Measurements from ENCODE around the gene AP3D1. TPM values are rescaled to one million over a fixed set of nuclear protein-coding genes. Genes with fewer than 3 reads are reported as not detected.
A peak's percentile ranks its signal among the peaks of the same experiment; 100 is the strongest.
"Not testable (repeated sequence)": the region's sequence is repeated elsewhere in the genome, so short reads cannot be mapped to it uniquely, and the experiment has no call there.

Gene AP3D1
- 110 TPM for polyA plus RNA-seq (ENCODE audit: insufficient read length)
- long read RNA-seq, donor 1, full-length matches to known transcripts = 5 of 20 reads
- long read RNA-seq, donor 1, partial matches to known transcripts = 15 of 20 reads
- long read RNA-seq, donor 1, other reads (novel, unspliced or antisense) = 0 of 20 reads
- long read RNA-seq, donor 2 = 0 reads
- long read RNA-seq, donor 3, full-length matches to known transcripts = 4 of 4 reads
- long read RNA-seq, donor 3, partial matches to known transcripts = 0 of 4 reads
- long read RNA-seq, donor 3, other reads (novel, unspliced or antisense) = 0 of 4 reads
- long read RNA-seq, donor 4, partial matches to known transcripts = 0 of 1 reads
- long read RNA-seq, donor 4, other reads (novel, unspliced or antisense) = 0 of 1 reads
- long read RNA-seq, donor 5, full-length matches to known transcripts = 4 of 64 reads
- long read RNA-seq, donor 5, partial matches to known transcripts = 29 of 64 reads
- long read RNA-seq, donor 5, other reads (novel, unspliced or antisense) = 31 of 64 reads
- long read RNA-seq, donor 6, partial matches to known transcripts = 5 of 9 reads
- long read RNA-seq, donor 6, other reads (novel, unspliced or antisense) = 0 of 9 reads
- long read RNA-seq, donor 7, full-length matches to known transcripts = 5 of 12 reads
- long read RNA-seq, donor 7, partial matches to known transcripts = 7 of 12 reads
- long read RNA-seq, donor 7, other reads (novel, unspliced or antisense) = 0 of 12 reads
- long read RNA-seq, donor 8, partial matches to known transcripts = 0 of 1 reads
- long read RNA-seq, donor 8, other reads (novel, unspliced or antisense) = 0 of 1 reads

DNA sequence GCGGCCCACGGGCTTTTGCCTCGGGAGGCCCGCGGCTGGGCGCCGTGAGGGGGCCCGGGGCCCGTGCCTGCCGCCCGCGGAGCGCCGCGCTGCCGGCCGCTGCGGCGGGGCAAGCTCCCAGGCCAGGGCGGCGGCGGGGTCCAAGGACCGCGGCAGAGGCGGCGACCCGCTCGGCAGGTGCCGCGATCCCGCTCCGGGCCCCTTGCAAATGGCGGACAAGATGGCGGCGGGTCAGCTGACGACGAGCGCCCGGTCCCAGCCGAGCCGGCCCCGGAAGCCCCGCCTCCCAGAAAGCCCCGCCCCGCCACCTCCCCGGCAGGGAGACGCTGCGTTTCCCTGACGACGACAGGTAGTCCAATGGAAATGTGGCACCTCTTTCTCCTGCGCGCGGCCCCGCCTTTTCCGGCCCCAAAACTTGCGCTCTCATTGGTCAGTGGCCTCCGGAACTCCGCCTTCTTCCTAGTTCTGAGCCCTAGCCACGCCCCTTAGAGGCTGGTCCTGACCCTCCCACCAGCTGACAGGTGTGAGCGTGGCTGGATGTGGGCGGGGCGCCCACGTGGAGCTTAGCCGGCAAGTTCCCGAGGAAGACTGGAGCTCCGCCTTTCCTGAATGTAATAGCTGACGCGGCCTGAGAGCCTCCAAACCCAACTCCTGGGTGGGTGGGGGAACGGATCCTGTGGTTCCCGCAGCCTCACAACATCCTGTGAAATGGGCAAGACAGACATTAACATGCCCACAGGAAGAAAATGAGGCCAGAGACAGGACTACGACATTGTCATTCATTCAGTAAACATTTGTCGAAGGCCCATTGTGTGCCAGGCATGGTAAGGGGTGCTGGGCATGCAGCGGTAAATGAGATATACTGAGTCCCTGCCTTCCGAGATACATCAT, at the start of gene AP3D1:
Gene AP3D1, minus strand, starts transcription at position 228 of the 891 bp plus-strand sequence. CDS start 232 bp downstream, outside the sequence.
- DNase-seq = peak; percentile 99

DNA sequence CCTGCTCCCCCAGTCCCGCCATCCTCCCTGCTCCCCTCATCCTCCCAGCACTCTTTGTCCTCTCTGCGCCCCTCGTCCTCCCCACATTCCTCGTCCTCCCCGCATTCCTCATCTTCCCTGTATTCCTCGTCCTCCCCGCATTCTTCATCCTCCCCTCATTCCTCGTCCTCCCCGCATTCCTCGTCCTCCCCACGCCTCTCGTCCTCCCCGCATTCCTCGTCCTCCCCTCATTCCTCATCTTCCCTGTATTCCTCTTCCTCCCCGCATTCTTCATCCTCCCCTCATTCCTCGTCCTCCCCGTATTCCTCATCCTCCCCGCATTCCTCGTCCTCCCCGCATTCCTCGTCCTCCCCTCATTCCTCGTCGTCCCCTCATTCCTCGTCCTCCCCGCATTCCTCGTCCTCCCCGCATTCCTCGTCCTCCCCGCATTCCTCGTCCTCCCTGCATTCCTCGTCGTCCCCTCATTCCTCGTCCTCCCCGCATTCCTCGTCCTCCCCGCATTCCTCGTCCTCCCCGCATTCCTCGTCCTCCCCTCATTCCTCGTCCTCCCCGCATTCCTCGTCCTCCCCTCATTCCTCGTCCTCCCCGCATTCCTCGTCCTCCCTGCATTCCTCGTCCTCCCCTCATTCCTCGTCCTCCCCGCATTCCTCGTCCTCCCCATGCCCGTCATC, 49.4 kb upstream of the AP3D1 start:
- not testable (repeated sequence) for DNase-seq

DNA sequence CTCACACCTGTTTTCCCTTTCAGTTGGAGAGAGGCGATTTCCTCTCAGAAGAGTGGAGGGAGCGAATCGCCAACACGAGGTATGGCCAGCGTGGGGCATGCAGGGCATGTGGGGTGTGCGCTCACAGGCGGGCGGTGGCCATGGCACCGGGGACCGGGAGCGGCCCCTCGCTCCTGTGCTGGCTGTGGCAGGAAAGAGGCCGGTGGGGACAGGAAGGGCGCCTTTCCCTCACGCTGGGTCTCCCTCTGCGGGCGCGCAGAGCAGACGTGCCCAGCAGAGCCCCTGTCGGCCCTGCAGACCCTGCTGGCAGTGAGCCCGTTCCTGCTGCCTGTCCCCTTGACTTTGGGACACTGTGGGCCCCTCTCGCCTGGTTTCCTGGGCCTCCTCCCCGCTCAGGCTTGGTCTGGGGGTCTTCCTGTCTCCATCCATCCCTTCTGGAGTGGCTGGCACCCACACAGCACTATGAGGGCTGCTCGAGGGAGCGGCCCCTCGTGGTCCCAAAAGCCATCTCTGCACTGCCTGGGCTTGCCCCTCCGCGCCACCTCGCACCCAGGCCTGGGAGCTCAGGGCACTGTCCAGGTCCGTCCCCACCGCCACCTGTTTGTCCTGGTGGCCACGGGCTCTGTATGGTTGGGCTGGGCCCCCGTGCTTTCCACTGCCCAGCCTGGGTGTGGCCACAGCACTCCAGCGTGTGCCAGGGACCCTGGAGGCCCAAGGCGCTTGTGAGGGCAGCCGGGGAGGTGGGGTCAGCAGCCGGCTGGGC, 48.7 kb upstream of the AP3D1 start:
- DNase-seq = no peak

DNA sequence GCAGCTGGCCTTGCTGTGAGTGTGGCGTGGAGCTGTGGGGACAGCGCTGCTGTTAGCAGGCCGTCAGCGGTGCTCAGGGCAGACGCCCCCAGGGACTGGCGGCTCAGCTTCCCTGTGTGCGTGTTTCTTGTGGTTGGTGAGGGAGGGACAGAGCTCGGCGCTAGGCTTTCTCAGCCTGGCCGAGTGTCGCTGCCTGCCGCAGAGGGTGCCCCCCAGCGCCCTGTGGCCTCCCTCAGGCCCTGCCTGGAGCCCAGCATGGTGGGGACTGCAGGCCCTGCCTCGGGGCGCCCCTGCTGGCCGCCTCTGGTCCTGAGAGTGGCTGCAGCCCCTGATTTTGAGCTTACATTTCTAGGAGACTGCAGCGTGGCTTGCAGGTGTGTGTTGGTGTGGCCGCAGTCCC, 47.8 kb upstream of the AP3D1 start:
- DNase-seq = no peak

GRCh38 chr19:2198317-2198716, 47.0 kb upstream of the AP3D1 start:
- DNase-seq = no peak

- DNase-seq = no peak
Measured at GRCh38 chr19:2197270-2197669, 45.9 kb upstream of the AP3D1 start.

- DNase-seq = no peak
Measured at GRCh38 chr19:2195914-2196313, 44.5 kb upstream of the AP3D1 start.

DNA sequence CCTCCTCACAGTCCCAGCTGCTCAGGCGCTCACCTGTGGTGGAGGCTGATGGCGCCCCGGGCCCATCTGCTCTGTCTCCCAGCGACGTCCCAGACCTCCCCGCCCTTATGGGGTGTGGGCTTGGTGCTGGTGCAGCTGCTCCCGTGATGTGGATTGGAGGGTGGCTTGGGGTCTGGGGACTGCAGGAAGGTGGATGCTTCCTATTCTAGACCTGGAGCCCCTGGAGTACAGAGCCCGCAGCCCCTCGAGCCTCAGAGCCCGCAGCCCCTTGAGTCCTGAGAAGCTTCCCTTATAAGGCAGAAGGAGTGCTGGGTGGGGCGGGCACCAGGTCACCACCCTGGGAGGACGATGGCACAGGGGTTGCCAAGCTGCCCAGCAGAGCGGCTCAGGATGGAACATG, 44.0 kb upstream of the AP3D1 start:
- DNase-seq = no peak

DNA sequence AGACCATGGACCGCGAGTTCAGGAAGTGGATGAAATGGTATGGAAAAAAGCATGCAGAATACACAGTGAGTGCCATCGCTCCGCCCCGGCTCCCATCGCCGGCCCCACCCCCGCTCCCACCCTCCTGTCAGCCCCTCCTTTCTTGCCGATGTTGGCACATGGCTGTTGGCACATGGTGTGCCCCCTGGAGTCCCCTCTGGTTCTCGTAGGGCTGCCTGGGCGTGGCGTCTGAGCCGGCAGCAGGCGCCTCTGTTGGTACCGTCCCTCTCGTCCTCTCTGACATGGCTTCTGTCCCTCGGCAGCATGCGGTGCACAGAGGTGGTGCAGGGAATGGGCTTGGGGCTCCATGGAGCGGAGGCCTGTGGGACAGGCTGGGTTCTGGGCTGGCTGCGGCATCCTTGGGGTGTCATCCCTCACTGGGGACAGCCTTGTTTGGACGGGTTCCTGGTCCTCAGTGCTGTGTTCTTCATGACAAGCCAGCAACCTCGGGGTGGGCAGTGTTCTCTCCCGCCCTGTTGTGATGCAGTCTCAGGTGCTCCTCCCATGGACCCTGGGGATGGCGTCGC, 43.2 kb upstream of the AP3D1 start:
- no peak for DNase-seq

DNA sequence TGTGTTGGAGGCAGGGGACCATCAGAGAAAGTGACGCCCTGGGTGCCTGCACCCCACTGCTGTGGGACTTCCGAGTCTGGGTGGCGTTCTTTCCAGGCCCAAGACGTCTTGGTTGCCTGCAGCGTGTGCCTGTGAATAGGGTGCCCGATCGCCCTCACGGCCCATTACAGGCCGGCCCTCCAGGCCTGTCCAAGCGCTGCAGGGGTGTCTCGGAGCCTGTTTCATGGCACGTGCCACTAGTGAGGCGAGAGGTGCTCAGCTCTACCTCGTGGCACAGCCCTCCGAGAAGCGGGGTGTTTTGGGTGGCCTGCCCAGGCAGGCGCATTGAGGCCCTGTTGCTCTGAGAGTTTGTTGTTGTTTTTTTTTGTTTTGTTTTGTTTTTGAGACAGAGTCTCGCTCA, 42.4 kb upstream of the AP3D1 start:
- DNase-seq = no peak

DNA sequence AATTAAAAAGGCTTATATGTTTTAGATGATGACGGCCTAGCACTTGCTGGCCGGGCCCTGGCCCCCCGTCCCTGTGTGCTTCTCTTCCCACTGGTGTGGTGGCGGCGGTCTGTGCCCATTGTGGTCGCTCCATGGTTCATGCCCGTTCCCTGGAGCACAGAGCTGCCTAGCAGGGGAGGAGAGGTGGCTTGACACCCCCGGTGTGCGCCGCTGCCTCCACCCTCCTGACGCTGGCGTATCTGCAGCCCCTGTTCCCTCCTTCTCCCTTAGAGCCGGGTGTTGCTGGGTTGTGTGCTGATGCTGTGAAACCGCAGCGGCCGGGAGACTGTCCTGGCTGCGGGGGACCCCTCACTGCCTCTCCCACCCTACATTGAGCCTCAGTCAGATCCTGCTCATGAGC, 41.5 kb upstream of the AP3D1 start:
- no peak for DNase-seq

- no peak for DNase-seq
Measured at GRCh38 chr19:2191456-2192310, 40.3 kb upstream of the AP3D1 start.

DNA sequence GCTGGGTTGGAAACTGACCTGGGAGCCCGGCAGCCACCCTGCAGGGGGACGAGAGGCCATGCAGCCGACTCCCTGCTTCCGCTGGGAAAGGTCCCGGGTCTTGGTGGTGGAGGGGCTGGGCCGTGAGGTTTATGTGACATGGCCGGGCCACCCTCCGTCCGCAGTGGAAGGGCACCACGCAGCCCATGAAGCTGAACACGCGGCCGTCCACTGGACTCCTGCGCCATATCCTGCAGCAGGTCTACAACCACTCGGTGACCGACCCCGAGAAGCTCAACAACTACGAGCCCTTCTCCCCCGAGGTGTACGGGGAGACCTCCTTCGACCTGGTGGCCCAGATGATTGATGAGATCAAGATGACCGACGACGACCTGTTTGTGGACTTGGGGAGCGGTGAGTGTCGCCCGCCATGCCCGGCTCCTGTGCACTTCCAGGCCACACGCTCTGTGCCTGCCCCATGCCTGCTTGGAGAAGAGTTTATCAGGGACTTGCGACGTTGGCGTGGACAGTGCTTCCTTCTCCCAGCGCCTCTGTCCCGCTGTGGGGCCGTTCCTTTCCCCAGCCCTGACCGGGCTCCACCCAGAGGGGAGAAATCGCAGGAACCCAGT, 39.6 kb upstream of the AP3D1 start:
- no peak for DNase-seq

DNA sequence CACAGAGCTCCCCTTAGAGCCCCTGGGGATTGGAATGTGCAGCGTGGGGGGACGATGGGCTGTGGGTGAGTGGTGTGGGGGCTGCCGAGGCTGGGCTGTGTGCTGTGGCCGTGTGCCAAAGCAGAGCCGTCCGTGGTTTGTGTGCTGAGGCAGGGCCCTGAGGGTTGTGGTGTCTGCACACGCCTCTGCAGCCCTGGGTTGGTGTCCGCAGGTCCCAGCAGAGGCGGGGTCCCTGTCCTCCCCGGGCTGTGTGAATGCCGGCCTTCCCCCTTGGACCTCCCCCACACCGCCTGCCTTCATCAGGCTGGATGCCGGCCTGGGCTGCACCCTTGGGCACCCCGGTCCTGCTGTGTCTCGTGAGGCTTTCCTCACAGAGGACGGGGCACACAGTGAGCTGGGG, 38.5 kb upstream of the AP3D1 start:
- DNase-seq = no peak

DNA sequence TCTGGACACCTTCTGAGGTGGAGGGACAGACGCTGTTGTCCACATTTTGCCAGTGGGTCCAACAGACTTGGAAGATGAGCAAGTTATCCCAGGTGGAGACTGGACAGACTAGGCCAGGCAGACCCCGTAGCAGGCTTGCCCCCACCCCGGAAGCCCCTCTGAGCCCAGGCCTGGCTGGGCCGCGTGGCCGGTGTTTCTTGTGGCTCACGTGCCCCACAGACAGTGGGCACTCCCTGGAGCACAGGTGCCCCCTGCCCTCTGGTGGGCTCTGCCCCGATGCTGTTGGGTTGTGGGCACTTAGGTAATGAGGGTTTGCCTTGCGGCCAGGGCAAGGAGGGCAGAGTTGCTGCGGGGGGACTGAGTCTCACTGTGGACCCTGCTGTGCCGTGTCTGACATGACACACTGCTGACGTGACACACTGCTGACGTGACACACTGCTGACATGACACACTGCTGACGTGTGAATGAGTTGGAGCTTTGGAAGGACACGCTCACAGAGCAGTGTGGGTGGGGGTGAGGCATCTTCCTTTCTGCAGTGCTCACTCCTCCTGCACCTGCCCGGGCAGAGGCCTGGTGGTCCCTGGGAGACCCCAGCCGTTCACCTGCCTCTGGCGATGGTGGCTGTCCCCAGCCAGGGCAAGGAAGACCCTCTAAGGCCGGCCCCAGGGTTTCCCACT, 37.5 kb upstream of the AP3D1 start:
- no peak for DNase-seq

DNA sequence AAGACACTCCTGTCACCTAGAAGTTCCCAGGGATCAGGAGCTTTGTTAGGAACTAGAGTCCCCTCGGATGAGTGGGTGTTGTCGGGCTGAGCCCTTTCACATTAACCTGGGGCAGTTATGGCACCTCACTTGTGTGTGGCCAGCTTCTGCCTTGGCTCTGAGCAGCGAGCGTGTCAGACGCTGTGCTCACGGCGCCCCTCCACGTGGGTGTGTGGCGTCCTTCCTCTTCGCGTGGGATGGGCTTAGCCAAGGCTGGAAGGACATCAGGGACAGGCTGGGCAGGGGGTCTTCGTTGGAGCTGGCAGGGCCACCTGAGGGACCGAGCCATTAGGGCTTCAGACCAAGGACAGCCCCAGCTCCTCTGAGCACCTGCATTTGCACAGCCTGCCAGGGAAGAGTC, 35.8 kb upstream of the AP3D1 start:
- no peak for DNase-seq

GRCh38 chr19:2186071-2186846, 34.9 kb upstream of the AP3D1 start:
- DNase-seq = no peak

DNA sequence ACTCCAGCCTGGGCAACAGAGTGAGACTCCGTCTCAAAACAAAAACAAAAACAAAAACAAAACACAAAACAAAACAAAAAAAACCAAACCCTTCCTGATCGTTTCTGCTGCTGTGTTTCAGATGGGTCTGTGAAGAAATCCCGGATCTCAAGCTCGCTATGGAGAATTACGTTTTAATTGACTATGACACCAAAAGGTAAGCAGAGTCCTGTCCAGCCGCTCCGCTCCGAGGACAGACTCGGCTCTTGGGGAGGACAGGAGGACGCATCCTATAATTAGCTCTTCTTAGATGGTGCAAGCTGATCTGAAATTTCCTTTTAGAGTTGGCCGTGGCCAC, 34.3 kb upstream of the AP3D1 start:
- no peak for DNase-seq

Measured in left kidney (tissue), 8 donors.